H9 (cell line): ENCODE data around the gene RPS27. TPM values are rescaled to one million over a fixed set of nuclear protein-coding genes. Genes with fewer than 3 reads are reported as not detected.

Experiments
- DNase-seq: peaks from one replicate; pipeline ENCODE4 v3.0.0-alpha.2; 2017
- H2AFZ ChIP-seq: one replicate; pipeline ENCODE4 v1.6.1; 2013; ENCODE audit warnings: mild to moderate bottlenecking, low read length, control low read depth, moderate library complexity
- H2AK5ac ChIP-seq: 2 replicates; pipeline ENCODE4 v1.6.1; 2013; ENCODE audit warnings: low read length, control low read depth, mixed read lengths; ENCODE audit not compliant: insufficient read length
- H2BK120ac ChIP-seq: one replicate; pipeline ENCODE4 v1.6.1; 2013; ENCODE audit warnings: low read depth, mild to moderate bottlenecking, low read length, control low read depth, inconsistent platforms; ENCODE audit not compliant: poor library complexity, severe bottlenecking
- H2BK12ac ChIP-seq: 2 replicates; pipeline ENCODE4 v1.6.1; 2013; ENCODE audit warnings: low read length, control low read depth, mixed read lengths, low read depth; ENCODE audit not compliant: insufficient read length
- H2BK15ac ChIP-seq: 2 replicates; pipeline ENCODE4 v1.6.1; 2013; ENCODE audit warnings: low read depth, low read length, control low read depth
- H2BK20ac ChIP-seq: one replicate; pipeline ENCODE4 v1.6.1; 2013; ENCODE audit warnings: low read depth, mild to moderate bottlenecking, low read length, control low read depth, inconsistent platforms; ENCODE audit not compliant: poor library complexity, severe bottlenecking
- H2BK5ac ChIP-seq: 2 replicates; pipeline ENCODE4 v1.6.1; 2013; ENCODE audit warnings: low read length, control low read depth, mixed read lengths; ENCODE audit not compliant: insufficient read length
- H3K14ac ChIP-seq: 2 replicates; pipeline ENCODE4 v1.6.1; 2013; ENCODE audit warnings: low read length, control low read depth; ENCODE audit not compliant: insufficient read depth
- H3K18ac ChIP-seq: 2 replicates; pipeline ENCODE4 v1.6.1; 2013; ENCODE audit warnings: low read depth, mild to moderate bottlenecking, mixed read lengths, low read length, control low read depth; ENCODE audit not compliant: insufficient read length
- H3K23ac ChIP-seq: 2 replicates; pipeline ENCODE4 v1.6.1; 2013; ENCODE audit warnings: low read length, control low read depth, mixed read lengths, low read depth; ENCODE audit not compliant: insufficient read length
- H3K23me2 ChIP-seq: 2 replicates; pipeline ENCODE4 v1.6.1; 2013; ENCODE audit warnings: low read depth, mild to moderate bottlenecking, mixed read lengths, low read length, control low read depth; ENCODE audit not compliant: insufficient read length, poor library complexity, severe bottlenecking
- H3K27ac ChIP-seq: 2 replicates; pipeline ENCODE4 v1.5.1; 2013; ENCODE audit warnings: low read length, control low read depth, mixed read lengths, low read depth; ENCODE audit not compliant: insufficient read length
- H3K27me3 ChIP-seq: 2 replicates; pipeline ENCODE4 v1.6.1; 2013; ENCODE audit warnings: low read length, control low read depth, inconsistent platforms; ENCODE audit not compliant: insufficient read depth
- H3K4ac ChIP-seq: 2 replicates; pipeline ENCODE4 v1.6.1; 2013; ENCODE audit warnings: low read depth, mild to moderate bottlenecking, control low read depth, inconsistent platforms, low read length, moderate library complexity
- H3K4me1 ChIP-seq: 2 replicates; pipeline ENCODE4 v1.6.1; 2013; ENCODE audit warnings: low read length, control low read depth, inconsistent platforms; ENCODE audit not compliant: insufficient read depth
- H3K4me2 ChIP-seq: 2 replicates; pipeline ENCODE4 v1.6.1; 2013; ENCODE audit warnings: low read length, control low read depth, mixed read lengths; ENCODE audit not compliant: insufficient read length, insufficient read depth
- H3K56ac ChIP-seq: 2 replicates; pipeline ENCODE4 v1.6.1; 2013; ENCODE audit warnings: low read depth, mild to moderate bottlenecking, mixed read lengths, low read length, control low read depth; ENCODE audit not compliant: insufficient read length
- H3K79me1 ChIP-seq: 2 replicates; pipeline ENCODE4 v1.6.1; 2013; ENCODE audit warnings: low read depth, mild to moderate bottlenecking, moderate library complexity, low read length, control low read depth, inconsistent platforms; ENCODE audit not compliant: insufficient read depth, poor library complexity, severe bottlenecking
- H3K79me2 ChIP-seq: 2 replicates; pipeline ENCODE4 v1.6.1; 2013; ENCODE audit warnings: low read length, control low read depth, inconsistent platforms; ENCODE audit not compliant: insufficient read depth
- H3K9ac ChIP-seq: 2 replicates; pipeline ENCODE4 v1.6.1; 2013; ENCODE audit warnings: low read length, control low read depth, mixed read lengths; ENCODE audit not compliant: insufficient read length; ENCODE audit errors: extremely low read depth
- H3K9me3 ChIP-seq: one replicate; pipeline ENCODE4 v1.6.1; 2013; ENCODE audit warnings: low read depth, low read length, inconsistent platforms; ENCODE audit not compliant: control insufficient read depth
- H3T11ph ChIP-seq: one replicate; pipeline ENCODE4 v1.6.1; 2013; ENCODE audit warnings: mild to moderate bottlenecking, low read length, control low read depth, inconsistent platforms
- H4K20me1 ChIP-seq: one replicate; pipeline ENCODE4 v1.6.1; 2013; ENCODE audit not compliant: control insufficient read depth, insufficient read length, insufficient read depth
- H4K5ac ChIP-seq: 2 replicates; pipeline ENCODE4 v1.6.1; 2013; ENCODE audit warnings: low read depth, mild to moderate bottlenecking, mixed read lengths, low read length, control low read depth; ENCODE audit not compliant: insufficient read length
- H4K8ac ChIP-seq: replicated peaks from 2 replicates; pipeline ENCODE4 v1.6.1; 2013; ENCODE audit warnings: low read length, control low read depth, mixed read lengths, low read depth; ENCODE audit not compliant: insufficient read length
- H4K91ac ChIP-seq: 2 replicates; pipeline ENCODE4 v1.6.1; 2013; ENCODE audit warnings: low read depth, mild to moderate bottlenecking, moderate library complexity, mixed read lengths, low read length, control low read depth; ENCODE audit not compliant: insufficient read length
- H3K27ac Mint-ChIP-seq, 3 experiments: 2 replicates in 2 of 3; 3 replicates in 1 of 3; pipeline ENCODE4 v1.8.0; 2020 to 2021; ENCODE audit warnings: mixed read lengths in 3 of 3, mild to moderate bottlenecking in 1 of 3, moderate library complexity in 1 of 3
- H3K27me3 Mint-ChIP-seq: 2 replicates; pipeline ENCODE4 v1.8.0; 2021; ENCODE audit warnings: low read depth, mild to moderate bottlenecking, moderate library complexity, mixed read lengths
- H3K36me3 Mint-ChIP-seq, 3 experiments: 2 replicates in 2 of 3; 3 replicates in 1 of 3; pipeline ENCODE4 v1.8.0; 2020 to 2021; ENCODE audit warnings: low read depth in 3 of 3, mixed read lengths in 3 of 3; ENCODE audit not compliant: insufficient read depth in 1 of 3
- H3K4me1 Mint-ChIP-seq, 2 experiments: 2 replicates each; pipeline ENCODE4 v1.8.0; 2020; ENCODE audit warnings: mixed read lengths in 2 of 2
- H3K4me3 Mint-ChIP-seq, 2 experiments: 2 replicates in 1 of 2; 3 replicates in 1 of 2; pipeline ENCODE4 v1.8.0; 2020 to 2021; ENCODE audit warnings: mild to moderate bottlenecking in 2 of 2, mixed read lengths in 2 of 2, moderate library complexity in 1 of 2
- H3K9me3 Mint-ChIP-seq, 2 experiments: 2 replicates in 1 of 2; 3 replicates in 1 of 2; pipeline ENCODE4 v1.8.0; 2020; ENCODE audit warnings: mild to moderate bottlenecking in 2 of 2, mixed read lengths in 2 of 2, moderate library complexity in 1 of 2
- WGBS: extraction: QIAGEN DNeasy Blood & Tissue Kit; methylation state at CpG from one replicate; pipeline ENCODE4 v1.1.7; 2013; ENCODE audit warnings: missing lambda C conversion rate, low lambda C conversion rate, mixed read lengths; ENCODE audit not compliant: insufficient read length; ENCODE audit errors: extremely low coverage; 5-methylcytosine and 5-hydroxymethylcytosine counted together
- total RNA-seq: library from RNA; stranded (reverse); gene quantifications from 2 replicates; pipeline ENCODE4 v1.2.1, GENCODE V29; 2021
- TF ChIP-seq, protein P1 (sequence below): fragments of 200-600 bp; sonication (generic); conservative IDR thresholded peaks from 3 replicates; pipeline ENCODE4 v1.8.0; 2021; ENCODE audit warnings: antibody characterized with exemption, mild to moderate bottlenecking

The RPS27 gene
- total RNA-seq, 1 experiment from 2014 or later = 2,321 TPM

DNA sequence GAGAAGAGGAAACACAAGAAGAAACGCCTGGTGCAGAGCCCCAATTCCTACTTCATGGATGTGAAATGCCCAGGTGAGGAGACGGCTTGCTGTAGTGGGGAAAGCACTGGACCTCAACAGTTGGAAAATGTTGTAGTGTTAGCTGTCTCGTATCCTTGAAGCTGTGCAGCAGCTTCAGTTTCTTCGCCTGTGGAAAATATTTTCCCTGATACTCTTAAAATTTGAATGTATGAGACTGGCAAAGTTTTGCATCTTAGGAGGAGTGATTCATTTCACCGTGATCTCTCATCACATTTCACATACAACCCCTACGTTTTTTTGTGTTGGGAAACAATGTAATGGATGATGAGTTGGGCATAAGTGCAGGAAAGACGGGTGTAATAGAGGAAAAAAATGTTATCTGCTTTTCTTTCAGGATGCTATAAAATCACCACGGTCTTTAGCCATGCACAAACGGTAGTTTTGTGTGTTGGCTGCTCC is 629 bp downstream of the RPS27 start:
- H4K5ac ChIP-seq = no peak overlapping the region
- H3T11ph ChIP-seq = no peak overlapping the region
- H3K27ac ChIP-seq = peak overlapping the region; percentile 82
- H2AK5ac ChIP-seq = no peak overlapping the region
- Mint-ChIP-seq H3K27me3 (peaks cover 2% of the 10 kb centered on the region; the same call in 1 of the 2 replicates), H3K4me1 (peaks cover 19 to 22% of the 10 kb centered on the region in 2 experiments), H3K27ac (peak overlapping the region; percentile 99 to 100 (median 99)), H3K9me3 (peaks cover 0 to 3% of the 10 kb centered on the region in 2 experiments; a peak in 3 of 5 replicates), H3K36me3 (peaks cover 38 to 51% (median 49%) of the 10 kb centered on the region in 3 experiments), H3K4me3 (peak overlapping the region; percentile 96 to 97)
- H2BK120ac ChIP-seq = no peak overlapping the region
- peaks cover 4% of the 10 kb centered on the region for H3K79me1 ChIP-seq
- TF ChIP-seq, protein P1, sequence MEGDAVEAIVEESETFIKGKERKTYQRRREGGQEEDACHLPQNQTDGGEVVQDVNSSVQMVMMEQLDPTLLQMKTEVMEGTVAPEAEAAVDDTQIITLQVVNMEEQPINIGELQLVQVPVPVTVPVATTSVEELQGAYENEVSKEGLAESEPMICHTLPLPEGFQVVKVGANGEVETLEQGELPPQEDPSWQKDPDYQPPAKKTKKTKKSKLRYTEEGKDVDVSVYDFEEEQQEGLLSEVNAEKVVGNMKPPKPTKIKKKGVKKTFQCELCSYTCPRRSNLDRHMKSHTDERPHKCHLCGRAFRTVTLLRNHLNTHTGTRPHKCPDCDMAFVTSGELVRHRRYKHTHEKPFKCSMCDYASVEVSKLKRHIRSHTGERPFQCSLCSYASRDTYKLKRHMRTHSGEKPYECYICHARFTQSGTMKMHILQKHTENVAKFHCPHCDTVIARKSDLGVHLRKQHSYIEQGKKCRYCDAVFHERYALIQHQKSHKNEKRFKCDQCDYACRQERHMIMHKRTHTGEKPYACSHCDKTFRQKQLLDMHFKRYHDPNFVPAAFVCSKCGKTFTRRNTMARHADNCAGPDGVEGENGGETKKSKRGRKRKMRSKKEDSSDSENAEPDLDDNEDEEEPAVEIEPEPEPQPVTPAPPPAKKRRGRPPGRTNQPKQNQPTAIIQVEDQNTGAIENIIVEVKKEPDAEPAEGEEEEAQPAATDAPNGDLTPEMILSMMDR = no peak
- WGBS = no CpG with 5 or more reads among the region's 9 CpGs
- peak overlapping the region; percentile 99 for H3K9ac ChIP-seq
- no peak overlapping the region for H3K56ac ChIP-seq
- peaks cover 4% of the 10 kb centered on the region for H3K23me2 ChIP-seq
- no peaks in the 10 kb centered on the region for H3K9me3 ChIP-seq
- H3K4me1 ChIP-seq = no peaks in the 10 kb centered on the region
- no peak overlapping the region for H2BK12ac ChIP-seq
- H3K4me2 ChIP-seq = peak overlapping the region; percentile 91
- H2BK15ac ChIP-seq = no peak overlapping the region
- no peak overlapping the region for H3K4ac ChIP-seq
- no peak overlapping the region for H2BK20ac ChIP-seq
- no peak overlapping the region for H3K23ac ChIP-seq
- H3K27me3 ChIP-seq = no peaks in the 10 kb centered on the region
- peak overlapping the region; percentile 51; the same call in 1 of the 2 replicates for H3K14ac ChIP-seq
- H3K79me2 ChIP-seq = peaks cover 3% of the 10 kb centered on the region; the same call in 1 of the 2 replicates
- no peaks in the 10 kb centered on the region for H4K20me1 ChIP-seq
- H3K18ac ChIP-seq = no peak overlapping the region
- no peak overlapping the region for H2BK5ac ChIP-seq
- no peak for DNase-seq
- H4K8ac ChIP-seq = no peak overlapping the region
- H4K91ac ChIP-seq = no peak overlapping the region
- no peak overlapping the region for H2AFZ ChIP-seq
